COR-L47 (cell line): Measurements from ENCODE around the gene CDIP1.

Experiments
- DNase-seq: peaks from one replicate; lab custom pipeline; 2025; lab: John Stamatoyannopoulos, UW

Gene CDIP1

DNA sequence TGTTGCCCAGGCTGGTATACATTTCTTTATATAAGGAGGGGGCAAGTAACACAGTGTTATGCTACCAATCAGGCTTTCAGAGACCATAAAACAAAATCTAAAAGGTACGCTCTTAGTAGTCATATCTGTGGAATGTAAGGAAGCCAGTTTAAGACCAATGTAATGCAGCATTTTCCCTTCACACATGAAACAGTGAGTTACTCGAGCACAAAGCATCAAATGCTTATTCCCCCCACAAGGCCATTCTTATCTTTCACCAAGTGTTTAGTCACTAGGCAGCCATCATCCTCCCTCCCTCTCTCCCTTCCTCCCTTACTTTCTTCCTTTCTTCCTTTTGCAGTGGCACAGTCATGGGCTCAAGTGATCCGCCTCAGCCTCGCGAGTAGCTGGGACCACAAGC lies 49.5 kb downstream of the CDIP1 start:
- no peak for DNase-seq

- DNase-seq: no peak
These were observed 50.0 kb downstream of the CDIP1 start for GRCh38 chr16:4488499-4488967.

- no peak for DNase-seq
These were observed 50.5 kb downstream of the CDIP1 start for GRCh38 chr16:4487955-4488498.

DNA sequence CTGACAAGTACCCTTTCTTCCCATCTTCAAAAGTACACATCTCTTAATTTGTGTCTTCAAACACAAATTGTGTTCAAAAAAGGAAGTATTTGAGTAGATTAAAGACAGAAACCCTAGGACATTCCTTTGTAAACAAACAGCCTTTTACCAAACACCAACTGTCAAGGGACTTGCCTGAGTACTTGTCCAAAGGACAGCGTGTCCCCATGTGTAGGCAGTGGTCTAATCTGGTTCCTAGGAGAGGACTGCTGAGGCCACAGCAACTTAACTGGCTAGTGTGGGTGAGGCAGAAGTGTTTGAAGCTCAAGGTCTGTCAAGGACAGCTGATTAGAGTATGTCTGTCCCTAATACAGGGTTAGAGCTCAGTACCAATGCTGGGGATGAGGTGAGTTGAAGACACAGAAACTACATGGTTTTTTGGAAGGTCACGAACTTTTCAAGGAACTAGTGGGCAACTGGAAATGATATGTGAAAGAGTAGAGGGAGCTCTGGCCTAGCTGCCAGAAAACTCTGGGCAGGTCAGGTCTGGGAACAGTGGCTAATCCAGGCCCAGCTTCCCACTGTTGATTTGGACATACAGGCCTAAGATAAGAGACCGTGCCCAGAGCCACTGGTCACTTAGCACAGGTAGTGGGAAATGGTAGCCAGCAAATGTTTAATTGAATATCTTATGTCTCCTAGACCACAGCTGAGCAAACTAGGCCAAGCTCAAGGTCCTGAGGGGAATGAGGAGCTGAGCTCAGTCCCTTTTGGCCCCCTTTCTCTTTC lies 52.3 kb downstream of the CDIP1 start:
- no peak for DNase-seq

DNA sequence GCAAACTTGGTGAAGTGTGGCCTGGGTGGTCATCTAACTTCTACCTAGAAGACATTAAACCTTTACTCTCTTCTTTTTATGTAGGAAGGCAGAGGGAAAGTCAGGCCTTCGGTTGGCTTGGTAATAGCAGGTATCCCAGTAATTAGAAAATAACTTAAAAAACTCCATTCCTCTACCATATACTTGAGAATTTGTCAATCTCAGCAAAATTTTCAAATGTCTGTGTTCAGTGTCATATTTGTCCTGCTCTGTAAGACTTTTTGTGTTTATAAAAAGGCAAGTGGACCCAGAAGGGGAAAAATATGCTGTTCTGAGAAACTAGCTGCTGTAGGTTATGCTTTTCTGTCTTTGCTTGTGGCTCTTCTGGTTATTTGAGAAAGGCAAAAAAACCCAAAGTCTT lies 56.6 kb downstream of the CDIP1 start:
- no peak for DNase-seq

GRCh38 chr16:4481526-4481925 lies 57.0 kb downstream of the CDIP1 start:
- DNase-seq: no peak

GRCh38 chr16:4477966-4478365 lies 60.6 kb downstream of the CDIP1 start:
- DNase-seq: no peak

GRCh38 chr16:4475880-4476788 lies 62.4 kb downstream of the CDIP1 start, which contains the start of gene HMOX2:
Gene HMOX2 (plus strand): TSS chr16:4476398. CDS start chr16:4505525, 29,127 bp downstream.
- DNase-seq: peak; percentile 94

DNA sequence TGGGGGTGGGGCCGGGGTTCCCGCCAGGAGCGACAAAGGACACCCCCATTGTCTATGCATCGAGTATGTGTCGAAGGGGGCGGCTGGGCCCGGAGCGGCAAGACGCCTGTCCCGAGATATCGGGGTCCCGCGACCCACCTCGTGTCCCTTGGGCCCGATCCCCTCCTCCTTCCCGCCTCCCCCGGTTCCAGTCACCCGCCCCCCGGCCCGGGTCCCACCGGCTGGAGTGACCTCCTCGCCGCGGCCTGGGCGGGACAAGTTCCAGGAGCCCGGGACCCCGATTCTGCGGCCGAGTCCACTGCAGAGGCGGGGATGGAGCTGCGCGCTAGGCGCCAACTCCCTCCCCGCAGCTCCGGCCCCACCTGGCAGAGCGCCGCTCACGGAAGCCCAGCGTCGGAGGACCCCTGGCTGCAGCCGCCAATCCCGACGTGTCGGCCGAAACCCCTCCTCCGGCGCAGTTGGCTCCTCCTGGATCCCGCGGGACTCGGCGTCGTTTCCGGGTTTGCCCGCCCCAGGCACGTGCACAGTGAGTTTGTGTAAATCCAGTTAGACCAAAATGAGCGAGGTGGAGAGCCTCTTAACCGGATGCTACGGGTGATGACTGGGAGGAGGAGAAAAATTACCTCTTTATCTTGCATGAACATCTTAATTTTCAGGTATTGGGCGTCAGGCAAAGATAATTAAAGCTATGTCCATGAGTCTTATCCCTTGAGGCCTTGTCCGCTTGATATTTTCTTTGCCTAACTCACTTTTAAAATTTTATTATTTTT lies 64.2 kb downstream of the CDIP1 start, which contains the start of gene NMRAL1:
NMRAL1 (minus strand) TSS at position 434 of the 770 bp plus-strand sequence. CDS start 493 bp downstream, outside the sequence.
- DNase-seq: peak; percentile 97

GRCh38 chr16:4472880-4473279 lies 65.7 kb downstream of the CDIP1 start:
- no peak for DNase-seq

DNA sequence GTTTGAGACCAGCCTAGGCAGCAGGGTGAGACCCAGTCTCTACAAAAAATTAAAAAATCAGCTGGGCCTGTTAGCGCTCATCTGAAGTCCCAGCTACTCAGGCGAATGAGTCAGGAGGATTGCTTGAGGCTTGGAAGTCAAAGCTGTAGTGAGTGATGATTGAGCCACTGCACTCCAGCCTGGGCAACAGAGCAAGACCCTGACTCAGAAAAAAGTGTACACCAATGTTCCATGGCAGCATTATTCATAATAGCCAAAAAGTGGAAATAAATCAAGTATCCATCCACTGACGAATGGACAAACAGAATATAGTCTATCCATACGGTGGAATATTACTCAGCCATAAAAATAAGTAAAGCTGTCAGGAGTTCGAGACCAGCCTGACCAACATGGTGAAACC lies 66.7 kb downstream of the CDIP1 start:
- DNase-seq: no peak

GRCh38 chr16:4468972-4469371 lies 69.6 kb downstream of the CDIP1 start:
- no peak for DNase-seq

DNA sequence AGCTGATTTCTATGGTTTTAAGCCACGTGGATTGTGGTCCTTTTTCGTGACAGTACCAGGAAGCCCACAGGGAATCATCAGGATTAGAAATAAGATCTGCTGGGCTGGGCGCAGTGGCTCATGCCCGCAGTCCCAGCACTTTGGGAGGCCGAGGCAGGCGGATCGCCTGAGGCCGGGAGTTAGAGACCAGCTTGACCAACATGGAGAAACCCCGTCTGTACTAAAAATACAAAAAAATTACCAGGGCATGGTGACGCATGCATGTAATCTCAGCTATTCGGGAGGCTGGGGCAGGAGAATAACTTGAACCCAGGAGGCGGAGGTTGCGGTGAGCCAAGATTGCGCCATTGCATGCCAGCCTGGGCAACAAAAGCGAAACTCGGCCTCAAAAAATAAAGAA lies 70.7 kb downstream of the CDIP1 start:
- no peak for DNase-seq

DNA sequence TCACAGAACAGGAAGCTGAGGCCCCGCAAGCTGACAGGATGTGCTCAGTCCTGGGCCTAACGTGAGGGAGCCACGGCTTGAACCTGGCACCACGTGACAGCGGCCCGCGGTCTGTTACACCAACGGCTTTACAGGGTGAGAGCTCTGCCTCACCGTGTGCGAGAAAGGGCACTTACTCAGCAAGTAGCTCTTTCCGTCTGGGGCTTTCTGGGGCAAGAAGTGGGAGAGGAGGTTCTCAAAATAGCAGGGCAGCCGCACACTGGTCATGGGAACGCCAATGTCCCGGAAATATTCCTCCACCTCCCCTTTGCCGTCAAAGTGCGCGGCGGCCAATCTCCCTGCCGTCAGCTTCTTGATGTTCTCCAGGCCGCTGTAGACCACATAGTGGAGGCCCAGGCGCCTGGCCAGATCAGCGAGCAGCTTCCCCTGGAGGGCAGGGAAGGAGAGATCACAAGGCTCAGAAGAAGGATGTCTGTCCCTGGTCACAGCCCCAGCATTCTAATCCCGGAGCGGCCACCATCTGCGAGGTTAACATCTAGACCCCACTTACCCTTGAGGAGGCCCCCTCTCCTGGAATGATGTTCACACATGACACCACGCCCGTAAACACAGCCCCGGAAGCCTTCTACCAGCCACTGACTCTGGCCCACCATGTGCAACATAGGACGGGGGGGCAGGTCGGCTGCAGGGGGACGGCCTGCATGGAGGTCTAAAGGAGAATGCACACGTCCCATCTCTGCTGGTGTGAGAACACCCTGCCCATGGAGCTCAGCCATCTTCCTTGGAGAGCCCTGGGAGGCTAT lies 72.4 kb downstream of the CDIP1 start:
- no peak for DNase-seq

DNA sequence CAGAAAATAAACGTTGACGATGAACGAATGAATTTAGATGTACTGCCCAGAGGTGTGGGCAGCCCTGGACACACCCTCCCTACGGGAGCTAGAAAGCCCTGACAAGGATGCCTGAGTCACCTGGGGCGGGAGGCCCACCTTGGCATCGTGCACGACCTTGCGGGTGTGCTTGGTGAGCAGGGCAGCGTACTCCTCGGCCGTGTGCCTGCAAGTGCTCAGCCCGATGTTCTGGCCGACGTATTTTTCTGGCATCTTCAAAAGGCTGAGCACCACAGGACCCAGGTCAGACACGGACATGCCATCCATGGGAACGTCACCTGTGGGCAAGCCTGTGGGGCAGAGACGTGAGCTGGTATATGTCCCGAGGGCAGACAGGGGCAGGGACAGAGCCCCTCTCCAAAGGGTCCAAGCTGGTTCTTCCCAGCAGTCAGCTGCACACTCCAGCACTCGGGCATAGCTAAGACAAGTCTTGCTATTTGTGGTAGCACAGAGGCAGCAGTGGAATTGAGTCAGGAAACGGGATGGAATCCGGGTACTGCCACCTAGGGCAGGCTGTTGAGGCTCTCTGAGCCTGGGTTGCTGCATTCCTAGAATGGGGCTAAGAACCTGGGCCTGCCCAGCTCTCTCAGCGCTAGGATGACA lies 74.9 kb downstream of the CDIP1 start:
- DNase-seq: no peak

DNA sequence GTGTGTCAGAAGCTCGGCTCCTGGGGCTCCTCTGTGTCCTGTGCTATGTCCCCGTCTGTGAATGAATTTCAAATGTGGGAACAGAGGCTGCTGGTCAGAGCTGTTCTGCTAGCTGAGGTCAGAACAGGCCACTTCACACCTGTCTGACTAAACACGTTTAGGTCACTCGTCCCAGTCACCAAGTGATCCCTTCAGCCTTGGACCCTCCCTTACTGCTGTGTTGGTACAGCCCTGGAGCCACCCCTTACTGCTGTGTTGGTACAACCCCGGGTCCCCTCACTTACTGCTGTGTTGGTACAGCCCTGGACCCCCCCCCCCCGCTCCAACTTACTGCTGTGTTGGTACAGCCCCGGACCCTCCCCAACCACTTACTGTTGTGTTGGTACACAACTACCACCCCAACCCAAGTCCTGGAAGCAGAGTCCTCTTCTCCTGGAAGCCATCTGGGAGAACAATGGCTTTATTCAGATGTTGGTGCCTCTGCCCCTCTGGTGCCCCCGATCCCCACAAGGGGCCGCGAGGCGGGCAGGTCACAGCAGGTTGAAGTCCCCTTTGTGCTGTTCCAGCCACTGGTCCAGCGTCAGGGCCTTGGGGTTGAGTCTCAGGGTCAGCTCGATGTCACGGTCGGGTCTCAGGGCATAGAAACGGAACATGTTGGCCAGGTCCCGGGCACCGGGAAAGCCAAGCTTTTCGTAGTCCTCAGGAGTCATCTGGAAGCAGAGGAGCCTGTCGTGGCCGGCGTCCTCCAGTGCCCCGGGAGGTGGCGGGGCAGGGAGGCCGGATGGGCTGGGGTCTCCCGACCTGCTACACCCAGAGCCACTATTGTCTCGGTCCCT lies 77.1 kb downstream of the CDIP1 start:
- no peak for DNase-seq

- no peak for DNase-seq
These were observed 77.7 kb downstream of the CDIP1 start for GRCh38 chr16:4460936-4461249.
